Muscle of arm (tissue), 12 donors: ENCODE data around the gene TMEM79. TPM values are rescaled to one million over a fixed set of nuclear protein-coding genes. Genes with fewer than 3 reads are reported as not detected.
"Not testable (repeated sequence)": the region's sequence is repeated elsewhere in the genome, so short reads cannot be mapped to it uniquely, and the experiment has no call there.

Experiments
- DNase-seq: peaks from one replicate; pipeline ENCODE4 v3.0.0-alpha.2; 2013
- polyA plus RNA-seq, 12 donors: library from polyadenylated mRNA; unstranded; fragments of 120-200 nt; gene quantifications; one replicate each; pipeline ENCODE4 v1.2.1, GENCODE V29; 2013; ENCODE audit not compliant: insufficient read length in 12 of 12

TMEM79 gene
- polyA plus RNA-seq, 12 donors = 3.5 to 17.4 (median 4.2) TPM; not detected in 1

GRCh38 chr1:156303241-156303640 is 19.1 kb downstream of the TMEM79 start:
- no peak for DNase-seq

GRCh38 chr1:156305215-156305614 is 21.1 kb downstream of the TMEM79 start:
- DNase-seq = no peak

GRCh38 chr1:156308078-156308477 is 24.0 kb downstream of the TMEM79 start:
- DNase-seq = no peak

- DNase-seq = no peak
These were observed 26.8 kb downstream of the TMEM79 start for GRCh38 chr1:156310962-156311361.

- no peak for DNase-seq
These were observed 32.8 kb downstream of the TMEM79 start for GRCh38 chr1:156316909-156317308.

GRCh38 chr1:156319664-156320063 is 35.5 kb downstream of the TMEM79 start:
- DNase-seq = peak; percentile 8

GRCh38 chr1:156320560-156320959 is 36.4 kb downstream of the TMEM79 start:
- DNase-seq = no peak

GRCh38 chr1:156323179-156323578 is 39.1 kb downstream of the TMEM79 start:
- not testable (repeated sequence) for DNase-seq

- no peak for DNase-seq
These were observed 52.1 kb downstream of the TMEM79 start for GRCh38 chr1:156336242-156336641.

- DNase-seq = no peak
These were observed 53.1 kb downstream of the TMEM79 start for GRCh38 chr1:156337052-156337887.

- no peak for DNase-seq
These were observed 53.7 kb downstream of the TMEM79 start for GRCh38 chr1:156337888-156338179.

- DNase-seq = peak; percentile 100
These were observed 54.3 kb downstream of the TMEM79 start, which contains the start of the genes CCT3 and TSACC for GRCh38 chr1:156338180-156338976. CCT3 (minus strand) TSS chr1:156338292; CDS start chr1:156338184, 108 bp downstream. TSACC (plus strand) TSS chr1:156338526; CDS start chr1:156339758, 1,232 bp downstream.

Other genes starting within 250 kb of the TMEM79 start
- gene UBQLN4, start 230.5 kb upstream of the TMEM79 start, polyA plus RNA-seq = 10 to 100 TPM in 11 of 12 donors, not detected in 1; 40.2 to 55.3 (median 47.1) TPM
- 10 to 100 TPM in 11 of 12 donors, not detected in 1; 33.6 to 81.4 (median 36.4) TPM for gene LAMTOR2, start 229.5 kb upstream of the TMEM79 start, polyA plus RNA-seq
- 10 to 100 TPM in 3 of 12 donors, 1 to 10 TPM in 1, under 1 TPM in 7, not detected in 1; 0.18 to 39.5 (median 0.65) TPM for gene RAB25, start 223.2 kb upstream of the TMEM79 start, polyA plus RNA-seq
- gene MEX3A, start 201.9 kb upstream of the TMEM79 start, polyA plus RNA-seq = 100 to 1,000 TPM in 1 of 12 donors, 10 to 100 TPM in 11; 17.0 to 113 (median 23.9) TPM
- gene LMNA, start 169.6 kb upstream of the TMEM79 start, polyA plus RNA-seq = 100 to 1,000 TPM; 240 to 804 (median 293) TPM
- 10 to 100 TPM in 2 of 12 donors, 1 to 10 TPM in 9, not detected in 1; 2.2 to 16.5 (median 3.4) TPM for gene SEMA4A, start 130.7 kb upstream of the TMEM79 start, polyA plus RNA-seq
- 10 to 100 TPM in 11 of 12 donors, not detected in 1; 10.5 to 15.8 (median 12.1) TPM for gene SLC25A44, start 90.2 kb upstream of the TMEM79 start, polyA plus RNA-seq
- gene PMF1, start 71.3 kb upstream of the TMEM79 start, polyA plus RNA-seq = 10 to 100 TPM in 11 of 12 donors, not detected in 1; 37.1 to 66.7 (median 40.6) TPM
- gene BGLAP, start 42.1 kb upstream of the TMEM79 start, polyA plus RNA-seq = 1 to 10 TPM in 6 of 12 donors, under 1 TPM in 4, not detected in 2; 0.38 to 4.8 (median 1.4) TPM
- 1 to 10 TPM in 11 of 12 donors, not detected in 1; 1.6 to 6.9 (median 3.6) TPM for gene PAQR6, start 36.3 kb upstream of the TMEM79 start, polyA plus RNA-seq
- 10 to 100 TPM in 11 of 12 donors, not detected in 1; 38.6 to 55.8 (median 48.6) TPM for gene SMG5, start 1.5 kb upstream of the TMEM79 start, polyA plus RNA-seq
- 10 to 100 TPM in 11 of 12 donors, not detected in 1; 12.7 to 57.9 (median 21.4) TPM for gene GLMP, start 11.4 kb downstream of the TMEM79 start, polyA plus RNA-seq
- under 1 TPM in 1 of 12 donors, not detected in 11; 0.27 TPM for gene VHLL, start 15.0 kb downstream of the TMEM79 start, polyA plus RNA-seq
- gene CCT3, start 54.0 kb downstream of the TMEM79 start, polyA plus RNA-seq = 100 to 1,000 TPM in 11 of 12 donors, not detected in 1; 119 to 268 (median 248) TPM
- gene TSACC, start 54.2 kb downstream of the TMEM79 start, polyA plus RNA-seq = 1 to 10 TPM in 4 of 12 donors, under 1 TPM in 6, not detected in 2; 0.60 to 1.4 (median 0.89) TPM
- under 1 TPM in 1 of 12 donors, not detected in 11; 0.27 TPM for gene RHBG, start 84.9 kb downstream of the TMEM79 start, polyA plus RNA-seq
- gene MEF2D, start 216.4 kb downstream of the TMEM79 start, polyA plus RNA-seq = 10 to 100 TPM in 11 of 12 donors, not detected in 1; 44.4 to 95.3 (median 69.1) TPM